Heart left ventricle (tissue), 16 donors: ENCODE measurements around the gene FAM168A. TPM values are rescaled to one million over a fixed set of nuclear protein-coding genes. Genes with fewer than 3 reads are reported as not detected.

Experiments used
- ATAC-seq, 4 donors: fragments of 200-7000 bp; cut with Tn5 transposase; one replicate each; pipeline ENCODE4 v1.9.1; 2020 to 2022; ENCODE audit warnings: moderate library complexity in 4 of 4, mild to moderate bottlenecking in 3 of 4, moderate number of reproducible peaks in 1 of 4
- DNase-seq, 5 donors: peaks; one replicate each; pipeline ENCODE4 v3.0.0-alpha.2; 2020
- H3K27ac ChIP-seq, 12 donors: fragments of 200-600 bp; sonication (generic) in 4 of 12; one replicate each; pipeline versions ENCODE4 v1.5.0 to v1.8.0; 2016 to 2022; ENCODE audit warnings: mild to moderate bottlenecking in 2 of 12
- H3K27me3 ChIP-seq, 9 donors: fragments of 200-600 bp; sonication (generic) in 2 of 9; one replicate each; pipeline versions ENCODE4 v1.5.1 to v1.8.0; 2016 to 2022; ENCODE audit warnings: mild to moderate bottlenecking in 3 of 9
- H3K36me3 ChIP-seq, 9 donors: fragments of 200-600 bp; sonication (generic) in 2 of 9; one replicate each; pipeline versions ENCODE4 v1.5.0 to v1.8.0; 2018 to 2022; ENCODE audit warnings: mild to moderate bottlenecking in 2 of 9
- H3K4me1 ChIP-seq, 12 donors: fragments of 200-600 bp; sonication (generic) in 4 of 12; one replicate each; pipeline versions ENCODE4 v1.5.0 to v1.8.0; 2016 to 2022; ENCODE audit warnings: mild to moderate bottlenecking in 3 of 12
- H3K4me3 ChIP-seq, 12 donors: fragments of 200-600 bp; sonication (generic) in 4 of 12; one replicate each; pipeline versions ENCODE4 v1.5.0 to v1.8.0; 2017 to 2022; ENCODE audit warnings: mild to moderate bottlenecking in 9 of 12, moderate library complexity in 4 of 12
- H3K9me3 ChIP-seq, 12 donors: fragments of 200-600 bp; sonication (generic) in 4 of 12; one replicate each; pipeline versions ENCODE4 v1.5.0 to v1.8.0; 2016 to 2022; ENCODE audit warnings: mild to moderate bottlenecking in 1 of 12
- CTCF ChIP-seq, 12 donors: fragments of 200-600 bp; sonication (generic) in 4 of 12; IDR thresholded peaks; one replicate each; pipeline versions ENCODE4 v1.5.0 to v1.8.0; 2018 to 2022; ENCODE audit warnings: antibody characterized with exemption in 12 of 12, mild to moderate bottlenecking in 5 of 12
- POLR2A ChIP-seq, 2 donors: fragments of 450-650 bp; IDR thresholded peaks; one replicate each; pipeline ENCODE4 v1.6.1; 2017; ENCODE audit warnings: antibody characterized with exemption in 2 of 2, mild to moderate bottlenecking in 2 of 2, moderate library complexity in 2 of 2
- WGBS, 4 donors: extraction: QIAGEN DNeasy Blood & Tissue Kit in 2 of 4; methylation state at CpG; one replicate each; pipeline versions ENCODE4 v1.1.5 to v1.1.7; 2013 to 2018; 5-methylcytosine and 5-hydroxymethylcytosine counted together
- intact Hi-C, 10 donors: fragments of 100-400 bp; cut with DNase I; formaldehyde crosslinking; loops; one replicate each; pipeline versions ENCODE4 v1.11.1 to v1.14.2; 2022
- polyA plus RNA-seq, 2 donors: library from polyadenylated mRNA; stranded (reverse); fragments of 200-250 nt; gene quantifications; one replicate each; pipeline ENCODE4 v1.2.3, GENCODE V29; 2013
- total RNA-seq, 9 donors: library from RNA; depleted of rRNA in 2 of 9; stranded (reverse); fragments of >200 nt in 2 of 9; fragmentation: NEBNext Ultra II Directional in 3 of 9; extraction: Animal tissue kit (Norgen Biotek cat#: 25700) in 3 of 9; gene quantifications; one replicate each; pipeline versions ENCODE4 v1.1.0 to v1.2.4, GENCODE V29; 2016 to 2023
- donor health status: ischemic (EF 13 %, LVEDD 7.1; RV severe dilation, severe dysfunction).
- donor health status: healthy with polysubstance abuse.
- donor health status: DM: no; HTN: yes; CAD: no.
- donor health status: DM: no; HTN: no; CAD: no.
- donor health status: ischemic (EF 25% LVEDD 6.9; RV normal size, moderate dysfunction).
- donor health status: ischemic (EF 25% LVEDD 5.7; RV mildly dilated, moderate dysfunction).
- donor health status: healthy.
- donor health status: DM: yes; HTN: yes; CAD: no.
- donor health status: ischemic (EF 35%, LVEDD 5.7; RV mildly dilated, moderate dysfunction).
- donor health status: nonischemic (EF 11% LVEDD 7.7; RV severe dilation, severe dysfunction).
- donor health status: DM: yes; HTN: yes; CAD: no.
- donor health status: PGD.
- donor health status: ischemic (EF 29% LVEDD 5.4; RV normal size, mild dysfunction).
- donor health status: nonischemic (EF 23%, LVEDD 6.1; RV moderate dilation, normal function).

The FAM168A gene
- total and polyA plus RNA-seq, 11 donors = 9.0 to 39.1 (median 27.8) TPM

- 50 to 70% (median 61%) methylated on average over 1 of the region's 1 CpG for WGBS, 4 donors
- Histone ChIP-seq H3K4me1 (peaks cover 0 to 30% (median 17%) of the 10 kb centered on the region in 12 donors), H3K27ac (no peak overlapping the region), H3K36me3 (peaks cover 0 to 13% (median 0%) of the 10 kb centered on the region in 9 donors), H3K4me3 (no peak overlapping the region), H3K9me3 (no peaks in the 10 kb centered on the region), H3K27me3 (no peaks in the 10 kb centered on the region)
- TF ChIP-seq CTCF (IDR thresholded peaks at IDR 0.05) (no peak), POLR2A (IDR thresholded peaks at IDR 0.05) (no peak)
- intact Hi-C loops = no loop called here
- DNase-seq (no peak), ATAC-seq (peak in 3 of 4 donors; percentile 45 to 74 (median 50))
Observed at GRCh38 chr11:73570415-73571114, 27.3 kb downstream of the FAM168A start.

GRCh38 chr11:73566977-73567755 is 30.7 kb downstream of the FAM168A start:
- Histone ChIP-seq H3K4me3 (no peak overlapping the region), H3K36me3 (peaks cover 0 to 13% (median 0%) of the 10 kb centered on the region in 9 donors), H3K9me3 (no peaks in the 10 kb centered on the region), H3K4me1 (peaks cover 0 to 33% (median 17%) of the 10 kb centered on the region in 12 donors), H3K27me3 (no peaks in the 10 kb centered on the region), H3K27ac (peak overlapping the region in 1 of 12 donors; percentile 33)
- DNase-seq = peak in 1 of 5 donors; percentile 31
- peak in 3 of 4 donors; percentile 13 to 59 (median 47) for ATAC-seq
- intact Hi-C loops = no loop called here
- WGBS, 4 donors = 28 to 39% (median 35%) methylated on average over 8 of the region's 8 CpGs
- TF ChIP-seq POLR2A (IDR thresholded peaks at IDR 0.05) = no peak
- no peak for TF ChIP-seq CTCF (IDR thresholded peaks at IDR 0.05)

GRCh38 chr11:73566422-73566821 is 31.5 kb downstream of the FAM168A start:
- ATAC-seq = no peak
- Histone ChIP-seq H3K27ac (no peak overlapping the region), H3K4me1 (peaks cover 0 to 33% (median 17%) of the 10 kb centered on the region in 12 donors), H3K9me3 (no peaks in the 10 kb centered on the region), H3K27me3 (no peaks in the 10 kb centered on the region), H3K4me3 (no peak overlapping the region), H3K36me3 (peaks cover 0 to 13% (median 0%) of the 10 kb centered on the region in 9 donors)
- TF ChIP-seq CTCF (IDR thresholded peaks at IDR 0.05) (no peak), POLR2A (IDR thresholded peaks at IDR 0.05) (no peak)
- DNase-seq = no peak
- intact Hi-C loops = no loop called here

GRCh38 chr11:73565804-73566203 is 32.1 kb downstream of the FAM168A start:
- ATAC-seq (no peak), DNase-seq (no peak)
- TF ChIP-seq POLR2A (IDR thresholded peaks at IDR 0.05) (no peak), CTCF (IDR thresholded peaks at IDR 0.05) (no peak)
- Histone ChIP-seq H3K36me3 (peaks cover 0 to 13% (median 0%) of the 10 kb centered on the region in 9 donors), H3K4me1 (peaks cover 0 to 33% (median 17%) of the 10 kb centered on the region in 12 donors), H3K27ac (no peak overlapping the region), H3K9me3 (no peaks in the 10 kb centered on the region), H3K27me3 (no peaks in the 10 kb centered on the region), H3K4me3 (no peak overlapping the region)
- WGBS, 4 donors = 39 to 100% (median 96%) methylated on average over 1 of the region's 1 CpG
- intact Hi-C loops = no loop called here
